Stimulated activated CD4-positive, alpha-beta T cell treated with anti-CD3 and anti-CD28 coated beads, TNF-alpha, amount 100 ng/mL, for 4 hours (primary cell): ENCODE results near the gene MTHFD2L.
A peak's percentile ranks its signal among the peaks of the same experiment; 100 is the strongest.
"Not testable (repeated sequence)": the region's sequence is repeated elsewhere in the genome, so short reads cannot be mapped to it uniquely, and the experiment has no call there.

Source experiments
- DNase-seq, 3 experiments: peaks; one replicate each; pipeline ENCODE4 v3.0.0-alpha.2; 2020; ENCODE audit warnings: low read depth in 3 of 3

The MTHFD2L gene

DNA sequence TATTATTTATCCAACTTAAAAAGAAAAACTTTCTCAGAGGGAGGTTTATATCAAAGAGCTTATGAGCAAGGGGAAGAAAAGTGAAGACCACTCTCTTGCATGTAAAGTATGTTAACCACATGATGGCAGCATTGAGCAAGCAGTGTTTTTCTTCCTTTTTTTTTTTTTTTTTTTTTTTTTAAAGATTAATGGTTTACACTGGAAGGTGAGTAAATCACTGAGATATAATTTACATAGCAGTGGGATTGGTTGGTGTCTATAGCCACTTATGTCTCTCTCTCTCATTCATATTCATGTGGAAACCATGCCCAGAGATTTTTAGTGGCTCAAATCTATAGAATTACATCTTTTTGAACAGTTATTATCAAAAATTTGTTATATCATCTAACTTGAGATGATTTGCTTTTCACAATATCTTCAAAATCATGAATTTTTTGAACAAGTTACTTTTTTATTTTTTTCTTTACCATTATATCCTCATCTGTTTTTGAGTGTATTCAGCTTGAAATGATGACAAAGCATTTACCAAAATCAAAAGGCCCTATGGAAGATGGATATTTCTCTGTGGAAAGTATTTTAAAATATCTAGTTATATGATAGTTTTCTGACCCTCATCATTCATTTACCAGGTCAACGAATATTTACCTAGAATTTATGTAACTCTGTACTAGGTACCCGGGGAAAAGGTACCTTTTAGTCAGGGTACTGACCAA, 31.6 kb downstream of the MTHFD2L start:
- DNase-seq, result no peak

DNA sequence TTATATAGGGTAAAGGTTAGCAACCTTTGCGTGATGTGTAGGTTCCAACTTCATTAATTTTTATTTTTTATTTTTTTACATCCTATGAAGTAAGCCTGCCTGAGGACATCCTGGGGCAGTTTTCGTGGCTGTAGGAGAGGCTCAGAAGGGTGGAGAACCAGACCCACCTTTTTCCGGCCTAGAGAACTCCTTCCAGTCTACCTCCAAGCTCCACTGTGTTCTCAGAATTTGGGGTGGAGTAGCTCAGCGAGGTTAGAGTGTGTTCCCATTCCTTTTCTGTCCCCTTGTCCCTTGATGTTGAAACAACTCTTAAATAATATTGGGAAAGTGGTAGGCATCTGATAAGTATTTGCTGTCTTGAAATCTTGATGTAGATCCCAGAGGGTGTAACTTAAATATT, 32.4 kb downstream of the MTHFD2L start:
- DNase-seq, result no peak

- DNase-seq, result no peak
Observed at GRCh38 chr4:74190919-74191397, 33.0 kb downstream of the MTHFD2L start.

DNA sequence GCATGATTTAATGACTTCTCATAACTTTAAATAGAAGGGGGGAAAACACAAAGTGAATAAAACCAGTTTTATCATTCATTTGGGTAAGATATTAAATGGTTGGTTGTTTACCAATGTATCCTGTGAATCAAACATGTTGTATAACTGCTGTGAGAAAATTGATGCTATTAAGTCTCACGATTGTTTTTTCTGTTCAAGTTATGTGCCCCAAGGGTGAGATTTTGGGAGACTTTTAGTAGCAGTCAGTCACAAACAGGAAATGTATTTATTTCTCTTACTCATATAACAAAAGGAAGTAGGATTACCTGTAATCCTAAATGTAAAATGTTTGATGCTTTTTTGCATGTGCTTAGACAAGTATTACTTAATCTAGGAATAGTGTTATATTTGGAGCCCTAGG, 39.2 kb downstream of the MTHFD2L start:
- no peak for DNase-seq

- no peak for DNase-seq
Observed at GRCh38 chr4:74202062-74202586, 44.2 kb downstream of the MTHFD2L start.

DNA sequence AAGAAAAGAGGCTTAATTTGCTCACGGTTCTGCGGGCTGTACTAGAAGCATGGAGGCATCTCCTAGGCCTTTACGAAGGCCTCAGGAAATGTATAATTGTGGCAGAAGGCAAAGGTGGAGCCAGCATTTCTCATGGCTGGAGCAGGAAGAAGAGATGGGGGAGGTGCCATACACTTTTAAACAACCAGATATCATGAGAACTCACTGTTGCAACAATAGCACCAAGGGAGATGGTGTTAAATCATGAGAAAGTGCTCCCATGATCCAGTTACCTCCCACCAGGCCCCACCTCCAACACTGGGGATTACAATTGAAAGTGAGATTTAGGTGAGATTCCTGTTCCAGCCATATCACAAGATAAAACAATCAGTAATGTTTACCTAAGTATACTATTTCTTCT, 45.5 kb downstream of the MTHFD2L start:
- DNase-seq, result no peak

- no peak for DNase-seq
Observed at GRCh38 chr4:74205046-74205445, 47.1 kb downstream of the MTHFD2L start.

GRCh38 chr4:74205559-74205958, 47.6 kb downstream of the MTHFD2L start:
- DNase-seq, result no peak

DNA sequence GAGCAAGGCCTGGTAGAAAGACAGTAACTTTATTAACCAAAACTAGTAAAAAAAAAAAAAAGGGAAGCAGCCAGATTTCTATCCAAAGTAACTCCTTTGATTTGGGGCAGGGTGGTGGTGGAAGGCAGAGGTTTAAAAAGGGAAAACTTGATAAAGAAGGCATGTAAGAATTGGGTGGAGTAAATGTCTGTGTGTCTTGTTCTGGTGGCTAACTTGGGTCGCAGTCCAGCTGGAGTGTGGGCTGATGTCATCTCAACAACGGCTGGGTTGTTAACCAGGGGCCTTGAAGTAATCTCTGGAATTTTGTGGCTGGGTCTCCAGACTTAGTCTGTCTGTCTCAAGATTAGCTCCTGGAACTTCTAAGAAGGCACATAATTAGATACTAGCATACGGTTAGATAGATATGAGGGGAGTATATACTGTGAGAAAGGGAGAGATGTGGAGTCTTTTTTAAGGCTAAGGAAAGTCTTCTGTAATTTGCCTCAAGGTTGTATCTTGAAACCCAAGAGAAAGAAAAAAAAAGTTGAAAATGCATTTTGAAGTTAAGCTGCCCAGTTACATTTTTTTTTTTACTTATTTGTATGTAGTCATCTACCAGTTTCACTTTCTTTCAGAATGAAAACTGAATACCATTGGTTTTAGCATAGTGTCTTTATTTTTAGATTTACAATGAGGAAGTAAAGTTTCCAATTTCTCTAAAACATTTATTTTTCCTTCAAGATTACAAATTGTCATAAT, 48.3 kb downstream of the MTHFD2L start:
- no peak for DNase-seq

DNA sequence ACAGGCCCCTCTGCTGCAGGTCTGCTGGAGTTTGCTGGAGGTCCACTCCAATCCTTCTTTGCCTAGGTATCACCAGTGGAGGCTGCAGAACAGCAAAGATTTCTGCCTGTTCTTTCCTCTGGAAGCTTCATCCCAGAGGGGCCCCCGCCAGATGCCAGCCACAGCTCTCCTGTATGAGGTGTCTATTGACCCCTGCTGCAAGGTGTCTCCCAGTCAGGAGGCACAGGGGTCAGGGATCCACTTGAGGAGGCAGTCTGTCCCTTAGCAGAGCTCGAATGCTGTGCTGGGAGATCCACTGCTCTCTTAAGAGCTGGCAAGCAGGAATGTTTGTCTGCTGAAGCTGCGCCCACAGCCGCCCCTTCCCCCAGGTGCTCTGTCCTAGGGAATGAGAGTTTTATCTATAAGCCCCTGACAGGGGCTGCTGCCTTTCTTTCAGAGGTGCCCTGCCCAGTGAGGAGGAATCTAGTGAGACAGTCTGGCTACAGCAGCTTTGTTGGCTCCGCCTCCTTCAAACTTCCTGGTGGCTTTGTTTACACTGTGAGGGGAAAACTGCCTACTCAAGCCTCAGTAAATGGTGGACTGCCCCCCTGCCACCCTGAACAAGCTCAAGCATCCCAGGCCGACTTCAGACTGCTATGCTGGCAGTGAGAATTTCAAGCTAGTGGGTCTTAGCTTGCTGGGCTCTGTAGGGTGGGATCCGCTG, 56.7 kb downstream of the MTHFD2L start:
- not testable (repeated sequence) for DNase-seq

DNA sequence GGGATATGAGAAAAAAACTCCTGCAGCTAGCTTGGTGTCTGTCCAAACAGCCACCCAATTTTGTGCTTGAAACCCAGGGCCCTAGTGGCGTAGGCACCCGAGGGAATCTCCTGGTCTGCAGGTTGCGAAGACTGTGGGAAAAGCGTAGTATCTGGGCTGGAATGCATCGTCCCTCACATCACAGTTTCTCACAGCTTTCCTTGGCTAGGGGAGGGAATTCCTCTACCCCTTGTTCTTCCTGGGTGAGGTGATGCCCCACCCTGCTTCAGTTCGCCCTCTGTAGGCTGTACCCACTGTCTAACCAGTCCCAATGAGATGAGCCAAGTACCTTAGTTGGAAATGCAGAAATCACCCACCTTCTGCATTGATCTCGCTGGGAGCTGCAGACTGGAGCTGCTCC, 57.3 kb downstream of the MTHFD2L start:
- not testable (repeated sequence) for DNase-seq

GRCh38 chr4:74217365-74217764, 59.4 kb downstream of the MTHFD2L start:
- no peak for DNase-seq

DNA sequence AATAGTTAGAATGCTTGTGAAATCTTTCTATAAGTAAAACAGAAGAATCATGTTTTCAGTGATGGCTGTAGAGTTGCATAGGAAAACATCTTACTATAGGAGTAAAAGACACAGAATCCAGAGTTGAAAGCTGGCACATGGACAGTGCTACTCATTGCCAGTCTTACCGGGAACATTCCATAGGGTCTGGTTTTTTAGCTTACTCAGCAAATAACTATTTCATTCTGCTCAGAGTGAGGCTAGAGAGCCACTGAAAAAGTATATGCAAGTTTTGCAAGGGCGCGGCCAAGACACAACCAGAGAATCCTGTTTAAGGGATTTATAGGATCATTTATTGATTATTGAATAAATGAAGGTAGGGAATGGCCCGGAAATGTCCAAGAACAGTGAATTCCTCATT, 60.3 kb downstream of the MTHFD2L start:
- DNase-seq, result no peak

DNA sequence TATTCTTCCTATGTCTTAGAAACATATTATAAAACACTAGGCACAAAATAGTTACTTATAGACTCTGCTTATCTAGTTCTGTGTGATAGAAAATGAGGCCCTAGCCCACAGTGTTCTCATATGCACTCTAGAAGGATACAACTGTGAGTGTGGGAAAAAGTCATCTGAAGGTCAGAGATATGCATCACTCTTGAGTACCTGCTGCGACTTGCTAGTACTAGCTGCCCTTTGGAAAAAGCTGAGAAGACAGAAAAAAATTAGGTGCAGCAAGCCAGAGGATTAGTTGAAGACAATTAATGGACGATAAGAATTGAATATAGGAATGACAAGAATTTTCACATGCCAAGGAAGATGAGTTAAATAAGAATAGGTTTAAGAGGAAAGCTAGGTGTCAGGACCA, 61.3 kb downstream of the MTHFD2L start:
- DNase-seq, result no peak

GRCh38 chr4:74223098-74223497, 65.2 kb downstream of the MTHFD2L start:
- no peak for DNase-seq

DNA sequence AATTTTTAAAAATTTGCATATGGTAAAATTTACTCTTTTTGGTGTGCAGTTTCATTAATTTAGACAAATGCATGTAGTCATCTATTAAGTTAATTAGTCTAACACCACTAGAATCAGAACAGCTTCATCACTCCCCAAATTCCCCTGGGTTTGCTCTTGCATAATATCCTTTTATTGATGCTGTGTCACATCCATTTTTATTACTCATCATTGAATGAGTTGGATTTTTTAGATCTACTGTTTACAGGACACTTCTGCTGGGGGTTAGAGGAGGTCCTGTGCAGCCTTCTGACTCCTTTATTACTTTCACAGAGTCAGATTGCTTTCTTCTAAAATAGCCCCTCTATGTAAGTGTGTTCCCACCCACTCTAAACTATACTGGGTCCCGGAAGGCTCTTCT, 65.9 kb downstream of the MTHFD2L start:
- no peak for DNase-seq

- DNase-seq, result peak; percentile 40 to 49 (median 46)
Observed at GRCh38 chr4:74228691-74229640, 71.0 kb downstream of the MTHFD2L start.

DNA sequence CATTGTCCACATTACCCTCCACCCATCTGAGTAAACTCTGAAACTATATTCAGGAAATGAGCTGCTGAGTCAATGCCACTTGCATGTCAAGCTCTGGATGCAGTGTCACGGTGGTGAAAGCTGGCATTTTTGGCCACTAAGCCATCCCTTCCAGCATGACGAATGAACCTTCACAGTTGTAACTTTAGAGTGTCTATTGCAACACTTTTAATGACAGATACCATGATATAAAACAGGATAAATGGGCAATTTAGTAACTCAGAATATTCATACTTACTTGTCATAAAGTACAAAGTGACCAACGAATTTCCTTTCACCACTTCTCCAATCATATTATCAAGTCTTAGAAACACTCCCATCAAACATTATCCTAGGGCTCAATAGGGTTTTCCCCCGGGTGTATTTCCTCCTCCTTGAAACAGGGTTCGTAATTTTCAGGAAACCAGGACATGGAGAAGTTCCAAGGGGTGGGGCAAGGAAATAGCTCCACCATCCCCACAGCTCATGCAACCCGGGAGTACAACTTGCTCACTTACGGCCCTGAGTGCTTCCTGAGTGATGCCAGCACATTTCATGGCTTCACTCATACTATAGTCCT, 73.1 kb downstream of the MTHFD2L start:
- DNase-seq, result no peak

- no peak for DNase-seq
Observed at GRCh38 chr4:74235135-74235534, 77.2 kb downstream of the MTHFD2L start.

GRCh38 chr4:74237425-74237966, 79.6 kb downstream of the MTHFD2L start:
- DNase-seq, result no peak

DNA sequence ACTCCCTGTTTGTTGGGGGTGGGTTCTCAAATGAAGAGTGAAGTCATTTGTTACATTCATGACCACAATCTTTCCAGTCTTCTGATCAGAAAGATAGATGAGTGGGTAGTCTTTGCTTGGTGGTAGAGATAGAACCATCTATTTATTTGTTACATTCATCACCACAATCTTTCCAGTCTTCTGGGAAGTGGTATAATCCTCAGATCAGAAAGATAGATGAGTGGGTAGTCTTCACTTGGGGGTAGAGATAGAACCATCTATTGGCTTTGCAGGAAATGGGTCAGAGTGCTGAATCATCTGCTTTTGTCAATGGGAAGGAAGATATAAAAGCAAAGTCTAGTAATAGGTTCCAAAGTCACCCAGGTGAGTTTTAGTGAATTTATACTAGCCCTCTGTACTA, 86.1 kb downstream of the MTHFD2L start:
- DNase-seq, result no peak
